HEK293 (cell line): ENCODE results near the gene TNXB.
A peak's percentile ranks its signal among the peaks of the same experiment; 100 is the strongest.

Experiments
- CTCF ChIA-PET: fragments of 350-600 bp; formaldehyde crosslinking; extraction: SDS; loops from one replicate; lab custom pipeline; 2021; ENCODE audit warnings: antibody characterized with exemption; lab: Yijun Ruan, JAX
- POLR2A ChIA-PET: fragments of 300-600 bp; formaldehyde crosslinking; extraction: SDS; loops from one replicate; lab custom pipeline; 2020; ENCODE audit warnings: antibody characterized with exemption, inconsistent platforms; lab: Yijun Ruan, JAX
- H3K27ac ChIP-seq: fragments of 200-500 bp; sonication (Bioruptor generic); 2 replicates; pipeline ENCODE4 v1.5.1; 2014; ENCODE audit warnings: low read depth, low read length, control low read depth, inconsistent platforms; ENCODE audit errors: extremely low read depth
- H3K36me3 ChIP-seq, 2 experiments: fragments of 200-500 bp in 1 of 2; sonication (Bioruptor generic) in 1 of 2; 1 replicate in 1 of 2; 2 replicates in 1 of 2; pipeline ENCODE4 v1.5.1; 2014 to 2017; ENCODE audit warnings: inconsistent platforms in 2 of 2, low read length in 2 of 2; ENCODE audit not compliant: control insufficient read depth in 2 of 2, insufficient read depth in 1 of 2
- H3K4me1 ChIP-seq: fragments of 200-500 bp; sonication (Bioruptor generic); 2 replicates; pipeline ENCODE4 v1.5.1; 2014; ENCODE audit warnings: mild to moderate bottlenecking, low read length, inconsistent platforms; ENCODE audit not compliant: control insufficient read depth, insufficient read depth
- H3K4me3 ChIP-seq: 2 replicates; pipeline ENCODE4 v1.5.1; 2011; ENCODE audit warnings: low read depth, mild to moderate bottlenecking, control low read depth, low read length, moderate library complexity
- H3K9me3 ChIP-seq: fragments of 200-500 bp; sonication (Bioruptor generic); 2 replicates; pipeline ENCODE4 v1.5.1; 2014; ENCODE audit warnings: low read depth, low read length, inconsistent platforms; ENCODE audit not compliant: control insufficient read depth, insufficient read depth
- GLIS1 ChIP-seq: fragments of 450-650 bp; formaldehyde crosslinking; IDR thresholded peaks from 2 replicates; pipeline ENCODE4 v1.5.1; 2016; ENCODE audit warnings: missing biosample characterization, missing genetic modification characterization
- KLF8 ChIP-seq: fragments of 450-650 bp; formaldehyde crosslinking; IDR thresholded peaks from 2 replicates; pipeline ENCODE4 v1.5.1; 2016; ENCODE audit warnings: missing biosample characterization, missing genetic modification characterization
- MEIS1 ChIP-seq: sonication (generic); formaldehyde crosslinking; IDR thresholded peaks from 2 replicates; pipeline ENCODE4 v1.8.1; 2022; ENCODE audit warnings: missing genetic modification reagents, mild to moderate bottlenecking, borderline replicate concordance
- OVOL3 ChIP-seq: fragments of 450-650 bp; formaldehyde crosslinking; IDR thresholded peaks from 2 replicates; pipeline ENCODE4 v1.5.1; 2016; ENCODE audit warnings: missing biosample characterization, missing genetic modification characterization
- SALL2 ChIP-seq: fragments of 450-650 bp; formaldehyde crosslinking; IDR thresholded peaks from 2 replicates; pipeline ENCODE4 v1.5.0; 2017; ENCODE audit warnings: missing biosample characterization, mild to moderate bottlenecking, missing genetic modification characterization, borderline replicate concordance
- SP3 ChIP-seq: fragments of 450-650 bp; formaldehyde crosslinking; IDR thresholded peaks from 2 replicates; pipeline ENCODE4 v1.5.1; 2016; ENCODE audit warnings: missing biosample characterization, missing genetic modification characterization
- ZFP41 ChIP-seq: fragments of 450-650 bp; formaldehyde crosslinking; IDR thresholded peaks from 2 replicates; pipeline ENCODE4 v1.5.1; 2016; ENCODE audit warnings: missing biosample characterization, missing genetic modification characterization, borderline replicate concordance
- ZNF114 ChIP-seq: fragments of 450-650 bp; formaldehyde crosslinking; IDR thresholded peaks from 2 replicates; pipeline ENCODE4 v1.5.0; 2017; ENCODE audit warnings: missing biosample characterization, missing genetic modification characterization
- ZNF175 ChIP-seq: fragments of 450-650 bp; formaldehyde crosslinking; IDR thresholded peaks from 2 replicates; pipeline ENCODE4 v1.5.1; 2016; ENCODE audit warnings: missing biosample characterization, missing genetic modification characterization
- ZNF211 ChIP-seq: fragments of 450-650 bp; formaldehyde crosslinking; IDR thresholded peaks from 2 replicates; pipeline ENCODE4 v1.5.1; 2016; ENCODE audit warnings: low read depth, missing biosample characterization, missing genetic modification characterization
- ZNF239 ChIP-seq: fragments of 450-650 bp; formaldehyde crosslinking; IDR thresholded peaks from 2 replicates; pipeline ENCODE4 v1.5.1; 2016; ENCODE audit warnings: missing biosample characterization, missing genetic modification characterization
- ZNF341 ChIP-seq: fragments of 450-650 bp; formaldehyde crosslinking; IDR thresholded peaks from 2 replicates; pipeline ENCODE4; 2016; ENCODE audit warnings: low read depth, missing biosample characterization, missing genetic modification characterization
- ZNF354C ChIP-seq: fragments of 450-650 bp; formaldehyde crosslinking; IDR thresholded peaks from 2 replicates; pipeline ENCODE4 v1.5.1; 2016; ENCODE audit warnings: missing biosample characterization, missing genetic modification characterization, low read depth, borderline replicate concordance
- ZNF394 ChIP-seq: fragments of 450-650 bp; formaldehyde crosslinking; IDR thresholded peaks from 2 replicates; pipeline ENCODE4 v1.5.1; 2016; ENCODE audit warnings: missing biosample characterization, missing genetic modification characterization, mild to moderate bottlenecking, moderate library complexity, borderline replicate concordance
- ZNF404 ChIP-seq: fragments of 450-650 bp; formaldehyde crosslinking; IDR thresholded peaks from 2 replicates; pipeline ENCODE4 v1.5.1; 2017; ENCODE audit warnings: missing biosample characterization, missing genetic modification characterization
- ZNF501 ChIP-seq: fragments of 450-650 bp; formaldehyde crosslinking; IDR thresholded peaks from 2 replicates; pipeline ENCODE4 v1.5.1; 2016; ENCODE audit warnings: missing biosample characterization, missing genetic modification characterization
- ZNF558 ChIP-seq: fragments of 450-650 bp; formaldehyde crosslinking; IDR thresholded peaks from 2 replicates; pipeline ENCODE4 v1.5.1; 2016; ENCODE audit warnings: missing biosample characterization, missing genetic modification characterization
- ZNF561 ChIP-seq: fragments of 450-650 bp; IDR thresholded peaks from 2 replicates; pipeline ENCODE4 v1.5.1; 2018; ENCODE audit warnings: missing biosample characterization, missing genetic modification characterization, borderline replicate concordance
- ZNF621 ChIP-seq: fragments of 450-650 bp; formaldehyde crosslinking; IDR thresholded peaks from 2 replicates; pipeline ENCODE4 v1.5.1; 2017; ENCODE audit warnings: missing biosample characterization, missing genetic modification characterization
- ZNF639 ChIP-seq: fragments of 450-650 bp; formaldehyde crosslinking; IDR thresholded peaks from 2 replicates; pipeline ENCODE4 v1.5.1; 2016; ENCODE audit warnings: missing biosample characterization, missing genetic modification characterization
- ZNF664 ChIP-seq: fragments of 450-650 bp; formaldehyde crosslinking; IDR thresholded peaks from 2 replicates; pipeline ENCODE4 v1.5.1; 2016; ENCODE audit warnings: missing biosample characterization, missing genetic modification characterization
- ZNF791 ChIP-seq: fragments of 450-650 bp; formaldehyde crosslinking; IDR thresholded peaks from 2 replicates; pipeline ENCODE4 v1.5.1; 2016; ENCODE audit warnings: missing biosample characterization, missing genetic modification characterization
- ZSCAN5A ChIP-seq: fragments of 450-650 bp; formaldehyde crosslinking; IDR thresholded peaks from 2 replicates; pipeline ENCODE4 v1.5.1; 2016; ENCODE audit warnings: missing biosample characterization, missing genetic modification characterization
- TF ChIP-seq, protein P1 (sequence below): fragments of 450-650 bp; formaldehyde crosslinking; IDR thresholded peaks from 2 replicates; pipeline ENCODE4; 2016; ENCODE audit warnings: missing biosample characterization, missing genetic modification characterization

TNXB gene

DNA sequence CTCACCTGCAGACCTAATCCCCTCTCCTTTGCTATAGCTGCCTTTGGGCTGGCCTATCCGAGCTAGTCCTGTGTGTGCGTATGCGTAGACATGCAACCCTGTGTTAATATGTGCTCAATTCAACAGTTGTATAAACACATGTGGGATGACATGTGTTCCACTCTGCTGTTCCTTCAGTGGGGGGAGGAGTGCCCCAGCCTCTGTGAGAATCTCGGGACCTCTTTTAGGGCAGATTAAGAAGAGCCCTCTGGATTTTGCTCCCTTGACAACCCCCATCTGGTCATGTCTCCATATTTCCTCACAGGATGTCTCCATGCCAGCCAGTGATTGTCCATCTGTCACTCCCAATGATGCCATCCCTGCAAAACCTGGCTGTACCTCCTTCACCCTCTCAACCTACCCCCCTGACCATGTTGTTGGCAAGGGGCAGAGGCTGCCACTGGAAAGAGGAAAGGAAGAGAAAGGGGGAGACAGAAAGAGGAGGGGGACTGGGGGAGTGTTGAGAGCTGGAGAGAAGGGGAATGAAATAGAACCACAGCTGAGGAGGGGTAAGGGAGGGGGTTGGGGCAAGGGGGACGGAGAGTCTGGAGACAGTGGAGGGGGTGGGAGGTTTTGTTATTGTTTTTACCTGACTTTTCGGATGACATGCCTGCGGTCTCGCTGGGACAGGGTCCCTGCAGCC is 42.2 kb upstream of the TNXB start:
- ChIA-PET CTCF (interaction anchor here (0.7 to 1.7 kb wide), 3 partner anchors 13 to 702 kb away, joined by 3 to 8 read pairs (median 3); partner anchors contain the start of genes EGFL8 and TAP1), POLR2A (interaction anchor here (2.2 to 3.4 kb wide), 2 partner anchors 22 to 26 kb away, joined by 7 to 38 read pairs; partner anchors contain the start of genes AGPAT1, ATF6B and FKBPL)
- no peak overlapping the region for H3K27ac ChIP-seq
- H3K4me1 ChIP-seq = peaks cover 9% of the 10 kb centered on the region; the same call in 1 of the 2 replicates
- H3K4me3 ChIP-seq = no peak overlapping the region
- peaks cover 5 to 12% of the 10 kb centered on the region in 2 experiments; a peak in 2 of 3 replicates for H3K36me3 ChIP-seq
- TF ChIP-seq ZNF621 (tag by site-specific recombination) (no peak), ZNF341 (peak; percentile 78), ZNF639 (tag by site-specific recombination) (no peak), ZNF664 (tag by site-specific recombination) (peak; percentile 78)
- no peaks in the 10 kb centered on the region for H3K9me3 ChIP-seq

DNA sequence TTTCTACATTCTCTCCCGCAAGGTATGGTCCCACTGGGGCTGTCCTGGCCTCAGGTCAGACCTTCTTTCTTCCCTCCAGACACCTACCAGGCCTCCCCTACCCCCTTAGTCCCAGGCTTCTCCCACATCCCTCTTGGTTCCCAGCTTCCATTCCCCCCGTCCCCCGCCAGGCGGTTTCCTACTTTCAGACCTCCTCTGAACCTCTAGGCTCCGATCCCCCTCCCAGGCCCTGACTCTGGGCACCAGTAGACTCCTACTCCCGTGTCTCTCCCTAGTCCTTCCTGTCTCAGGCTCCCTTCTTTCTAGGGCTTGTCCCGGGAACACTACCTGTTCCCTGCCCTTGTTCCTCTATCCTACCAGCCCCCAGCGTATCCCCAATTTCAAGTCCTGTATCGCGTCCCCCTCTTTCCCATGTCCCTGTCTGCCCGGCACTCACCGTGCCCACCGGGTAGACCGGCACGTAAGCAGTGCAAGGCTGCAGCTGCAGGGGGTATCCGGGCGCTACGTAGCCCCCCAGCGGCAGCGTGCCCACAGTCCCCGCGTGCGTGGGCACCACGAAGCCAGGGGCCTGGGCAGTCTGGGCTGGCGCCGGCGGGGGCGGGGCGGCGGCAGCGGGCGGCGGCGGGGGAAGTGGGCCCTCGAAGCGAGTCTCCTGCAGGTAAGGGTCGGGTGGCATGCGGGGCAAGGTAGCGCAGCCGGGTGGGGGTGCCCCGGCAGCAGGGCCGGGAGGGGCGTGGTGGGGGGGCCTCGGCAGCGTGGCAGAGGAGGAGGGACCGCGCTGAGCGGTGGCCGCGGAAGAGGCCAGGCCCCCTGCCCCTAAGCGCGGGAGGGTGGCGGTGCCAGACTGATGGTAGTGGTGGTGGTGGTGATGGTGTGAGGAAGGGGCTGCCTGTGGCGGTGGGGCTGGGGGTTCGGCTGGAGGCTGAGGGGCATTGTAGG is 41.1 kb upstream of the TNXB start:
- Histone ChIP-seq H3K4me1 (peaks cover 9% of the 10 kb centered on the region; the same call in 1 of the 2 replicates), H3K9me3 (no peaks in the 10 kb centered on the region), H3K27ac (no peak overlapping the region), H3K4me3 (no peak overlapping the region), H3K36me3 (peaks cover 0 to 1% of the 10 kb centered on the region in 2 experiments; a peak in 1 of 3 replicates)
- no peak for TF ChIP-seq ZNF239 (tag by site-specific recombination)
- TF ChIP-seq ZNF114 = no peak
- TF ChIP-seq OVOL3 (tag by site-specific recombination) = no peak
- TF ChIP-seq ZNF394 (tag by site-specific recombination) = no peak
- no peak for TF ChIP-seq ZNF404 (tag by site-specific recombination)
- TF ChIP-seq SP3 (tag by site-specific recombination) = no peak
- TF ChIP-seq ZNF791 (tag by site-specific recombination) = no peak
- no peak for TF ChIP-seq ZNF354C (tag by site-specific recombination)
- no peak for TF ChIP-seq MEIS1 (CRISPR knock-in tag)
- TF ChIP-seq ZNF175 (tag by site-specific recombination) = no peak
- TF ChIP-seq KLF8 (tag by site-specific recombination) = no peak
- no peak for TF ChIP-seq GLIS1 (tag by site-specific recombination)
- no peak for TF ChIP-seq ZNF211
- no peak for TF ChIP-seq ZNF558 (tag by site-specific recombination)
- TF ChIP-seq SALL2 (tag by site-specific recombination) = no peak
- TF ChIP-seq ZSCAN5A = no peak
- no peak for TF ChIP-seq ZNF561 (tag by site-specific recombination)
- TF ChIP-seq, protein P1, sequence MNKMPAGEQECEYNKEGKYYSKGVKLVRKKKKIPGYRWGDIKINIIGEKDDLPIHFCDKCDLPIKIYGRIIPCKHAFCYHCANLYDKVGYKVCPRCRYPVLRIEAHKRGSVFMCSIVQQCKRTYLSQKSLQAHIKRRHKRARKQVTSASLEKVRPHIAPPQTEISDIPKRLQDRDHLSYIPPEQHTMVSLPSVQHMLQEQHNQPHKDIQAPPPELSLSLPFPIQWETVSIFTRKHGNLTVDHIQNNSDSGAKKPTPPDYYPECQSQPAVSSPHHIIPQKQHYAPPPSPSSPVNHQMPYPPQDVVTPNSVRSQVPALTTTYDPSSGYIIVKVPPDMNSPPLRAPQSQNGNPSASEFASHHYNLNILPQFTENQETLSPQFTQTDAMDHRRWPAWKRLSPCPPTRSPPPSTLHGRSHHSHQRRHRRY (tag by site-specific recombination) = no peak
- TF ChIP-seq ZFP41 (tag by site-specific recombination) = no peak
- TF ChIP-seq ZNF501 (tag by site-specific recombination) = no peak
- ChIA-PET CTCF (no interaction called here), POLR2A (interaction anchor here (3.4 kb wide), 1 partner anchor 21 kb away, joined by 38 read pairs; the partner anchor contains the start of genes ATF6B and FKBPL)
